ENCODE data around the gene CPLX1.

The CPLX1 gene

GRCh38 chr4:807792-808191 is 18.1 kb downstream of the CPLX1 start:
- no peak for TF ChIP-seq CREB1 (IDR thresholded peaks at IDR 0.05; ENCODE audit: low read depth)
- TF ChIP-seq, protein P1, sequence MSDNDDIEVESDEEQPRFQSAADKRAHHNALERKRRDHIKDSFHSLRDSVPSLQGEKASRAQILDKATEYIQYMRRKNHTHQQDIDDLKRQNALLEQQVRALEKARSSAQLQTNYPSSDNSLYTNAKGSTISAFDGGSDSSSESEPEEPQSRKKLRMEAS (IDR thresholded peaks at IDR 0.05), result no peak
- TF ChIP-seq, protein P2, sequence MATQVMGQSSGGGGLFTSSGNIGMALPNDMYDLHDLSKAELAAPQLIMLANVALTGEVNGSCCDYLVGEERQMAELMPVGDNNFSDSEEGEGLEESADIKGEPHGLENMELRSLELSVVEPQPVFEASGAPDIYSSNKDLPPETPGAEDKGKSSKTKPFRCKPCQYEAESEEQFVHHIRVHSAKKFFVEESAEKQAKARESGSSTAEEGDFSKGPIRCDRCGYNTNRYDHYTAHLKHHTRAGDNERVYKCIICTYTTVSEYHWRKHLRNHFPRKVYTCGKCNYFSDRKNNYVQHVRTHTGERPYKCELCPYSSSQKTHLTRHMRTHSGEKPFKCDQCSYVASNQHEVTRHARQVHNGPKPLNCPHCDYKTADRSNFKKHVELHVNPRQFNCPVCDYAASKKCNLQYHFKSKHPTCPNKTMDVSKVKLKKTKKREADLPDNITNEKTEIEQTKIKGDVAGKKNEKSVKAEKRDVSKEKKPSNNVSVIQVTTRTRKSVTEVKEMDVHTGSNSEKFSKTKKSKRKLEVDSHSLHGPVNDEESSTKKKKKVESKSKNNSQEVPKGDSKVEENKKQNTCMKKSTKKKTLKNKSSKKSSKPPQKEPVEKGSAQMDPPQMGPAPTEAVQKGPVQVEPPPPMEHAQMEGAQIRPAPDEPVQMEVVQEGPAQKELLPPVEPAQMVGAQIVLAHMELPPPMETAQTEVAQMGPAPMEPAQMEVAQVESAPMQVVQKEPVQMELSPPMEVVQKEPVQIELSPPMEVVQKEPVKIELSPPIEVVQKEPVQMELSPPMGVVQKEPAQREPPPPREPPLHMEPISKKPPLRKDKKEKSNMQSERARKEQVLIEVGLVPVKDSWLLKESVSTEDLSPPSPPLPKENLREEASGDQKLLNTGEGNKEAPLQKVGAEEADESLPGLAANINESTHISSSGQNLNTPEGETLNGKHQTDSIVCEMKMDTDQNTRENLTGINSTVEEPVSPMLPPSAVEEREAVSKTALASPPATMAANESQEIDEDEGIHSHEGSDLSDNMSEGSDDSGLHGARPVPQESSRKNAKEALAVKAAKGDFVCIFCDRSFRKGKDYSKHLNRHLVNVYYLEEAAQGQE (IDR thresholded peaks at IDR 0.05; ENCODE audit: low read depth), result no peak
- TF ChIP-seq TAF1 (IDR thresholded peaks at IDR 0.05; ENCODE audit: low read depth), result no peak
- no peak for TF ChIP-seq EGR1 (IDR thresholded peaks at IDR 0.05)
- TF ChIP-seq ZBTB7A (IDR thresholded peaks at IDR 0.05; ENCODE audit: low read depth), result no peak
- TF ChIP-seq TEAD4 (IDR thresholded peaks at IDR 0.05), result no peak
- no peak for TF ChIP-seq RAD21 (IDR thresholded peaks at IDR 0.05; ENCODE audit: low read depth)
- TF ChIP-seq NFIC (IDR thresholded peaks at IDR 0.05), result no peak
- no peak for TF ChIP-seq USF1 (IDR thresholded peaks at IDR 0.05)
- TF ChIP-seq CEBPB (IDR thresholded peaks at IDR 0.05), result no peak
- no peak for TF ChIP-seq FOXM1 (IDR thresholded peaks at IDR 0.05; ENCODE audit: borderline replicate concordance, low read depth)
- no peak for TF ChIP-seq YY1 (IDR thresholded peaks at IDR 0.05; ENCODE audit: low read depth)

- TF ChIP-seq CEBPB (IDR thresholded peaks at IDR 0.05), result no peak
- TF ChIP-seq, protein P1 (IDR thresholded peaks at IDR 0.05), result no peak
- no peak for TF ChIP-seq RAD21 (IDR thresholded peaks at IDR 0.05; ENCODE audit: low read depth)
- no peak for TF ChIP-seq YY1 (IDR thresholded peaks at IDR 0.05; ENCODE audit: low read depth)
- no peak for TF ChIP-seq NFIC (IDR thresholded peaks at IDR 0.05)
- TF ChIP-seq TCF12 (IDR thresholded peaks at IDR 0.05; ENCODE audit: low read depth), result no peak
These were observed 21.1 kb downstream of the CPLX1 start for GRCh38 chr4:804804-805203.

- TF ChIP-seq TAF1 (IDR thresholded peaks at IDR 0.05; ENCODE audit: low read depth) (no peak), ZBTB7A (IDR thresholded peaks at IDR 0.05; ENCODE audit: low read depth) (no peak), YY1 (IDR thresholded peaks at IDR 0.05; ENCODE audit: low read depth) (no peak), CEBPB (IDR thresholded peaks at IDR 0.05) (no peak), FOXM1 (IDR thresholded peaks at IDR 0.05; ENCODE audit: borderline replicate concordance, low read depth) (no peak), USF1 (IDR thresholded peaks at IDR 0.05) (no peak), CREB1 (IDR thresholded peaks at IDR 0.05; ENCODE audit: low read depth) (no peak), TEAD4 (IDR thresholded peaks at IDR 0.05) (no peak)
- TF ChIP-seq, protein P1 (IDR thresholded peaks at IDR 0.05), result no peak
These were observed 22.0 kb downstream of the CPLX1 start for GRCh38 chr4:803884-804283.

GRCh38 chr4:801436-802124 is 24.3 kb downstream of the CPLX1 start:
- TF ChIP-seq USF1 (IDR thresholded peaks at IDR 0.05) (no peak), NFIC (IDR thresholded peaks at IDR 0.05) (no peak), ZBTB7A (IDR thresholded peaks at IDR 0.05; ENCODE audit: low read depth) (no peak), RAD21 (IDR thresholded peaks at IDR 0.05; ENCODE audit: low read depth) (no peak), EP300 (IDR thresholded peaks at IDR 0.05; ENCODE audit: borderline replicate concordance) (no peak), TCF12 (IDR thresholded peaks at IDR 0.05; ENCODE audit: low read depth) (no peak), TEAD4 (IDR thresholded peaks at IDR 0.05) (no peak), TAF1 (IDR thresholded peaks at IDR 0.05; ENCODE audit: low read depth) (no peak), CEBPB (IDR thresholded peaks at IDR 0.05) (no peak), CREB1 (IDR thresholded peaks at IDR 0.05; ENCODE audit: low read depth) (no peak), FOXM1 (IDR thresholded peaks at IDR 0.05; ENCODE audit: borderline replicate concordance, low read depth) (no peak)
- TF ChIP-seq, protein P2 (IDR thresholded peaks at IDR 0.05; ENCODE audit: low read depth), result no peak

- TF ChIP-seq CEBPB (IDR thresholded peaks at IDR 0.05), result no peak
- TF ChIP-seq EGR1 (IDR thresholded peaks at IDR 0.05), result no peak
- no peak for TF ChIP-seq TEAD4 (IDR thresholded peaks at IDR 0.05)
- no peak for TF ChIP-seq EP300 (IDR thresholded peaks at IDR 0.05; ENCODE audit: borderline replicate concordance)
- TF ChIP-seq ZBTB7A (IDR thresholded peaks at IDR 0.05; ENCODE audit: low read depth), result no peak
- TF ChIP-seq FOXM1 (IDR thresholded peaks at IDR 0.05; ENCODE audit: borderline replicate concordance, low read depth), result no peak
- no peak for TF ChIP-seq USF1 (IDR thresholded peaks at IDR 0.05)
- no peak for TF ChIP-seq RAD21 (IDR thresholded peaks at IDR 0.05; ENCODE audit: low read depth)
- TF ChIP-seq YY1 (IDR thresholded peaks at IDR 0.05; ENCODE audit: low read depth), result no peak
- no peak for TF ChIP-seq CREB1 (IDR thresholded peaks at IDR 0.05; ENCODE audit: low read depth)
These were observed 28.9 kb downstream of the CPLX1 start for GRCh38 chr4:797066-797465.

All from Ishikawa (cell line).